NCI-H187 treated with DMSO at 0.1 percent for 48 hours (cell line): ENCODE results near the gene SEMA4A.
"Not testable (repeated sequence)": the region's sequence is repeated elsewhere in the genome, so short reads cannot be mapped to it uniquely, and the experiment has no call there.

Experiments
- DNase-seq: peaks from one replicate; lab custom pipeline; 2025; lab: John Stamatoyannopoulos, UW

SEMA4A gene

DNA sequence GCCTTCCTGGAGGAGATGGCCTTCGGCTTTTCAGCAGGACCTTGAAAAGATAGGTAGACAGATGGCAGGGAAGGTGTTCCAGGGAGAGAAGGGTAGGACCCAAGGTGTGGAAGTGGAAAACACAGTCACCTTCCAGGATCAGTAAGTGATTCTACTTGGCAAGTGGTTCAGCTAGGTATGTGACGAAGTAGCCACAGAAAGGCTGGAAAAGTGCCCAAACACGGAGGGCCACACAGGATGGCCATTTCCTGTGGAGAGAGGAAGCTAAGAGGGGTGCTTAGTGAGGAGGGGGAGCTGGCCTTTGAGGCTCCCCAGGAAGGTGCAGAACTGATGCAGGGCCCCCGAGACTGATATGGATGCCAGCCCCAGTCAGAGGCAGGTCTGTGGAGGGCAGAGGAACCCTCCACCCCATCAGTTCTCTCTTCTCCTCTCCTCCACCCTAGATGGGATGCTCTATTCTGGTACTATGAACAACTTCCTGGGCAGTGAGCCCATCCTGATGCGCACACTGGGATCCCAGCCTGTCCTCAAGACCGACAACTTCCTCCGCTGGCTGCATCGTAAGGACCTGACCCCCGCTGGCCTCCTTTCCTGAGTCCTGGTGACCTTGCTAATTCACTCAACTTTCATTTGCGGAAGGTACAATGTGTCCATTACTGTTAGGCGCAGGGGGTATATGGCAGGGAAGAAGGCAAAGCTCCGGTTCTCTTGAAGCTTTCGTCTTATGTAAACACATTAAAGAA is 6.8 kb downstream of the SEMA4A start:
- DNase-seq = no peak

- DNase-seq = peak; percentile 72
Measured at GRCh38 chr1:156160743-156161171, 7.4 kb downstream of the SEMA4A start.

GRCh38 chr1:156162430-156163037 is 9.1 kb downstream of the SEMA4A start:
- DNase-seq = no peak

- DNase-seq = no peak
Measured at GRCh38 chr1:156163712-156164111, 10.3 kb downstream of the SEMA4A start.

DNA sequence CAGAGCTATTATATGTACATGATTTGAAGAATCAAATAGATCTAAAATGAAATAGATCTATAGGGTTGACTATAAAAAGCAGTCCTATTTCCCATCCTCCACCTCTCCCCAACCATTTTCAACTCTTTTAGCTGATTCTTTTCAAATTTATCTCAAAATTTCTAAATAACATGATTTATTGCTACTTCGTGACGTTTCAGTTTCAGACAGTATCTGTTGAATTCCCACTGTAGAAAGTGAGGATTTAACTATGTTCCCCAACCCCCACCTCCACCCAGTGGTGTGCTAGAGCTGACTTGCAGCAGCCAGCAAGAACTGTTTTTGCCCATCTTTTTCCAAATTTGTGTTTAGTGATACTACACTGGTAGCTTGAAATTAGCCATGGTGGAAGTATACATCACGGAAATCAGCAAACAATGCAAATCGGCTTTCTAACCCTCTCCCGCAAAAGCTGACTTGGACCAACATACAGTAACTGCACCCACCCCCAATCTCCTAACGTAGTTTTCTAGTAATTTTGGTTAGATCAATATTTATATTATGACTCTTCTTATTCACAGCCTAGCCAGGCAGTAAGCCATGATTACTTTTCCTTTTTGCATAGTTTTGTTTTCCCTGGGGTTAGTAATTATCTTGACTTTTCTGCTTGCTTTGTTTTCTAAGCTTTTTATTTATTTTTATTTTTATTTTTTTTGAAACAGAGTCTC is 10.9 kb downstream of the SEMA4A start:
- DNase-seq = no peak

DNA sequence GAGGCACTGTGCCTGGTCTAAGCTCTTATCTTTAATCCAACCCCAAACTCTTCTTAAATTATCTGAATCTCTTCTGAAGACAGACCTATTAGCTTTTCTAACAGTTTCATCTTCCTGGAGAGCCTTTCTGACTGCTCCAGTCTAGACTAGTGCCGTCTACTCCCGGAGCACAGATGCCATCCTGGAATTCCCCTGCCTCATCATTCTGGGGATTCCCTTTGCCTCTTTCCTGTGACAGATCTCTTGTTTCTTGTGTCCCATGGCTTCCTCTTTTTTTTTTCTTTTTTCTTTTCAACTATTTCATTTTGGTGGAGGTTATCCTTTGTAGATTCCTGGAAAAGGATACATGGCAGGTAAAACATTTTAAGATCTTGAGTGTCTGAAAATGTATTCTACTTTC is 11.7 kb downstream of the SEMA4A start:
- no peak for DNase-seq

DNA sequence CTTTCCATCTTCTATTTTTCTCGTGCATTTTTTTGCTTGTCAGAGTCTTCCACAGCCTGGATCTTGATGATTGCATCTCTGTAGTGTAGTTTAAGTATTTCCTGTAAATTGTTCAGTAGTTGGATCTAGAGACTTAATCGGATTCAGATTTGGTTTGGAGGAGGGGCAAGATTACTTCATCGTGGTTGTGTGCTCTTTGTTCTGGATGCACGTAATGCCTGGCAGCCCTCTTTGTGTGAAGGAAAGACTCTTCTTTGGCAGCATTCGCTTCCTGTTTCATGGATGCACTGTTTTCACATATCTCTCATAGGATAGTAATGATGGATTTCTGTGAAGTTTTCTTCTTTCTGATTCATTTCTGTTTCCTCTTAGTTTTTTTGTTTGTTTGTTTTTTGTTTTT is 14.2 kb downstream of the SEMA4A start:
- DNase-seq = no peak

- no peak for DNase-seq
Measured at GRCh38 chr1:156172696-156173470, 19.5 kb downstream of the SEMA4A start.

DNA sequence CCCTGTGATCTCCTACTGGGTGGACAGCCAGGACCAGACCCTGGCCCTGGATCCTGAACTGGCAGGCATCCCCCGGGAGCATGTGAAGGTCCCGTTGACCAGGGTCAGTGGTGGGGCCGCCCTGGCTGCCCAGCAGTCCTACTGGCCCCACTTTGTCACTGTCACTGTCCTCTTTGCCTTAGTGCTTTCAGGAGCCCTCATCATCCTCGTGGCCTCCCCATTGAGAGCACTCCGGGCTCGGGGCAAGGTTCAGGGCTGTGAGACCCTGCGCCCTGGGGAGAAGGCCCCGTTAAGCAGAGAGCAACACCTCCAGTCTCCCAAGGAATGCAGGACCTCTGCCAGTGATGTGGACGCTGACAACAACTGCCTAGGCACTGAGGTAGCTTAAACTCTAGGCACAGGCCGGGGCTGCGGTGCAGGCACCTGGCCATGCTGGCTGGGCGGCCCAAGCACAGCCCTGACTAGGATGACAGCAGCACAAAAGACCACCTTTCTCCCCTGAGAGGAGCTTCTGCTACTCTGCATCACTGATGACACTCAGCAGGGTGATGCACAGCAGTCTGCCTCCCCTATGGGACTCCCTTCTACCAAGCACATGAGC is 23.3 kb downstream of the SEMA4A start:
- no peak for DNase-seq

GRCh38 chr1:156177919-156178654 is 24.7 kb downstream of the SEMA4A start:
- DNase-seq = no peak

- no peak for DNase-seq
Measured at GRCh38 chr1:156180471-156180870, 27.1 kb downstream of the SEMA4A start.

DNA sequence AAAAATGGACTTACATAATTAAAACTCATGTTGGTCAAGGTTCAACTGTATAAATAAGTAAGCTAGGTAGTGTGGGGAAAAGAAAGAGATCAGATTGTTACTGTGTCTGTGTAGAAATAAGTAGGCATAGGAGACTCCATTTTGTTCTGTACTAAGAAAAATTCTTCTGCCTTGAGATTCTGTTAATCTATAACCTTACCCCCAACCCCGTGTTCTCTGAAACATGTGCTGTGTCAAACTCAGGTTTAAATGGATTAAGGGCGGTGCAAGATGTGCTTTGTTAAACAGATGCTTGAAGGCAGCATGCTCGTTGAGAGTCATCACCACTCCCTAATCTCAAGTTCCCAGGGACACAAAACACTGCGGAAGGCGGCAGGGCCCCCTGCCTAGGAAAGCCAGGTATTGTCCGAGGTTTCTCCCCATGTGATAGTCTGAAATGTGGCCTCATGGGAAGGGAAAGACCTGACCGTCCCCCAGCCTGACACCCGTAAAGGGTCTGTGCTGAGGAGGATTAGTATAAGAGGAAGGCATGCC is 28.1 kb downstream of the SEMA4A start:
- DNase-seq = not testable (repeated sequence)

DNA sequence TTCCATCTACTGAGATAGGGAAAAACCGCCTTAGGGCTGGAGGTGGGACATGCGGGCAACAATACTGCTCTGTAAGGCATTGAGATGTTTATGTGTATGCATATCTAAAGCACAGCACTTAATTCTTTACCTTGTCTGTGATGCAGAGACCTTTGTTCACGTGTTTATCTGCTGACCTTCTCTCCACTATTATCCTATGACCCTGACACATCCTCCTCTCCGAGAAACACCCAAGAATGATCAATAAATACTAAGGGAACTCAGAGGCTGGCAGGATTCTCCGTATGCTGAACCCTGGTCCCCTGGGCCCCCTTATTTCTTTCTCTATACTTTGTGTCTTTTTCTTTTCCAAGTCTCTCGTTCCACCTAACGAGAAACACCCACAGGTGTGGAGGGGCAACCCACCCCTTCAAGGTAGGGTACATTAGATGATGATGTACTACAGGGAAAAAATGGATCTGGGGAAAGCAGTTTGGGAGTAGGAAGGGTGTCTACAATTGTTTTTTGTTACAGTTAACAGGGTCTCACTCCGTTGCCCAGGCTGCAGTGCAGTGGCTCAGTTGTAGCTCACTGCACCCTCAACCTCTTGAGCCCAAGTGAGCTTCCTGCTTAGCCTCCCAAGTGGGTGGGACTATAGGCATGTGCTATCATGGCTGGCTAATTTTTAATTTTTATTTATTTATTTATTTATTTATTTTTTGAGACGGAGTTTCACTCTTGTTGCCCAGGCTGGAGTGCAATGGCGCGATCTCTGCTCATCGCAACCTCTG is 28.8 kb downstream of the SEMA4A start:
- not testable (repeated sequence) for DNase-seq

- DNase-seq = not testable (repeated sequence)
Measured at GRCh38 chr1:156186347-156187177, 33.2 kb downstream of the SEMA4A start.

- DNase-seq = not testable (repeated sequence)
Measured at GRCh38 chr1:156190265-156190664, 36.9 kb downstream of the SEMA4A start.

DNA sequence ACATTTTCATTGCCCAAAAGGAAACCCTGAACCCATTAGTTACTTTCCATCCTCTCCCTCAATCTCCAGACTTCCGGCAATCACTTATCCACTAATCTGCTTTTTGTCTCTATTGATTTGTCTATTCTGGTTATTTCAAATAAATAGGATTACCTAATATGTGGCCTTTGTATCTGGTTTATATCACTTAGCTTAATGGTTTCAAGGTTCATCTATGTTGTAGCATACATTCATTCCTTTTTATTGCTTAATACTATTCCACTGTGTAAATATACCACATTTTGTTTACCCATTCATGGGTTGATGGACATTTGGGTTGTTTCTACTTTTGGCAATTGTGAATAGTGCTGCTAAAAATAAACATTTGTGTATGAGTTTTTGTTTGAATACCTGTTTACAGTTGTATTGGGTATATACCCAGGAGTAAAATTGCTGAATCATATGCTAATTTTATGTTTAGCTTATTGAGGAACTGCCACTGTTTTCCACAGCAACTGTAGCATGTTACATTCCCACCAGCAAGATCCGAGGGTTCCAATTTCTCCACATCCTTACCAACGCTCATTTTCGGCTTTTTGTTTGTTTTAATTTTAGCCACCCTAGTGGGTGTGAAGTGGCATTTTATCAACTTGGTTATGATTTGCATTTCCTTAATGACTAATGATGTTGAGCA is 38.0 kb downstream of the SEMA4A start:
- no peak for DNase-seq

- DNase-seq = no peak
Measured at GRCh38 chr1:156193208-156193487, 39.8 kb downstream of the SEMA4A start.

DNA sequence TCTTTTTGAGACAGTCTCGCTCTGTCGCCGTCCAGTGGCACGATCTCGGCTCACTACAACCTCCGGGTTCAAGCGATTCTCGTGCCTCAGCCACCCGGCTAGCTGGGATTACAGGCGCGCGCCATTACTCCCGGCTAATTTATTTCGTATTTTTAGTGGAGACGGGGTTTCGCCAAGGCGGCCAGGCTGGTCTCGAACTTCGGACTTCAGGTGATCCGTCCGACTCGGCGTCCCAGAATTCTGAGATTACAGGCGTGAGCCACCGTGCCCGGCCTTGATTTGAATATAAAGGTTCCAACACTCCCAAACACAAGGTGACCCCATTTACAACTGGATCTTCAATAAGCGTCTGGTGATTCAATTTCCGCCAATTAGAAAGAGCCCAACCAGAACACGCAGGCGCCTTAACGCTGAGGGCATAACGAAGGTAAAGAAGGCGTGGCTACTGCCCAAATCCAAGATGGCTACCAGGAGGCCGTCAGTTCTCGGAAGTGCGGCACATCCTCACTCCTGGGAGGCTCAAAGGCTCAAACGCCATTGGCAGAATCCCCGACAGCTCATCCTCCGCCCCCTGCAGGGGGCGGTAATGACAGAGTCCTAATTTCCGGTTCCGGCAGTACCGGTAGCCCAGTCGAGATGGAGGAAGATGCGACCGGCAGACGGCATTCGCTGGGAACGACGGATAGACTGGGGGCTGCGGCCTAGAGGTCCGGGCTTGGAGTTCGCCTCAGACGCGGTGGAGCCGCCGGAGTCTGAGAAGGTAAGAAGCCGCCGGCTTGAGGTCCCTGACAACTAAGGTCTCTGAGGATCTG is 40.3 kb downstream of the SEMA4A start, which contains the start of gene SLC25A44:
TSS of gene SLC25A44 (plus strand) at position 617 of the 812 bp plus-strand sequence. CDS start 5,744 bp downstream, outside the sequence.
- peak; percentile 100 for DNase-seq
